ENCODE measurements around the gene CECR2.

The CECR2 gene

GRCh38 chr22:17579535-17579981 is 210.3 kb downstream of the CECR2 start:
- no peak overlapping the region for H3K27ac Mint-ChIP-seq
- no peaks in the 10 kb centered on the region for H3K9me3 Mint-ChIP-seq
- H3K36me3 Mint-ChIP-seq: no peaks in the 10 kb centered on the region
- CTCF ChIA-PET: no interaction called here
- peaks cover 8% of the 10 kb centered on the region for H3K27me3 Mint-ChIP-seq
- no peak overlapping the region for H3K4me3 Mint-ChIP-seq
- no peaks in the 10 kb centered on the region for H3K4me1 Mint-ChIP-seq
- DNase-seq: no peak

- no peak overlapping the region for H3K27ac Mint-ChIP-seq
- H3K9me3 Mint-ChIP-seq: no peaks in the 10 kb centered on the region
- no peak for DNase-seq
- CTCF ChIA-PET: no interaction called here
- peaks cover 8% of the 10 kb centered on the region for H3K27me3 Mint-ChIP-seq
- no peak overlapping the region for H3K4me3 Mint-ChIP-seq
- H3K4me1 Mint-ChIP-seq: no peaks in the 10 kb centered on the region
- no peaks in the 10 kb centered on the region for H3K36me3 Mint-ChIP-seq
These were observed 211.3 kb downstream of the CECR2 start for GRCh38 chr22:17580441-17581031.

- Mint-ChIP-seq H3K27me3 (peaks cover 8% of the 10 kb centered on the region), H3K27ac (no peak overlapping the region), H3K9me3 (no peaks in the 10 kb centered on the region), H3K4me3 (no peak overlapping the region), H3K36me3 (no peaks in the 10 kb centered on the region), H3K4me1 (no peaks in the 10 kb centered on the region)
- CTCF ChIA-PET: no interaction called here
- DNase-seq: no peak
These were observed 211.8 kb downstream of the CECR2 start for GRCh38 chr22:17581056-17581455.

GRCh38 chr22:17581631-17582030 is 212.4 kb downstream of the CECR2 start:
- Mint-ChIP-seq H3K27ac (no peak overlapping the region), H3K9me3 (no peaks in the 10 kb centered on the region), H3K36me3 (no peaks in the 10 kb centered on the region), H3K27me3 (peaks cover 8% of the 10 kb centered on the region), H3K4me1 (no peaks in the 10 kb centered on the region), H3K4me3 (no peak overlapping the region)
- CTCF ChIA-PET: no interaction called here
- DNase-seq: no peak

- CTCF ChIA-PET: no interaction called here
- Mint-ChIP-seq H3K4me3 (no peak overlapping the region), H3K4me1 (no peaks in the 10 kb centered on the region), H3K27me3 (peaks cover 8% of the 10 kb centered on the region), H3K9me3 (no peaks in the 10 kb centered on the region), H3K27ac (no peak overlapping the region), H3K36me3 (no peaks in the 10 kb centered on the region)
- no peak for DNase-seq
These were observed 213.9 kb downstream of the CECR2 start for GRCh38 chr22:17583151-17583550.

GRCh38 chr22:17586831-17587440 is 217.7 kb downstream of the CECR2 start:
- no peaks in the 10 kb centered on the region for H3K9me3 Mint-ChIP-seq
- no peak overlapping the region for H3K4me3 Mint-ChIP-seq
- no peak for DNase-seq
- peaks cover 11% of the 10 kb centered on the region for H3K36me3 Mint-ChIP-seq
- H3K4me1 Mint-ChIP-seq: no peaks in the 10 kb centered on the region
- CTCF ChIA-PET: no interaction called here
- no peaks in the 10 kb centered on the region for H3K27me3 Mint-ChIP-seq
- H3K27ac Mint-ChIP-seq: no peak overlapping the region

- Mint-ChIP-seq H3K36me3 (peaks cover 18% of the 10 kb centered on the region), H3K27ac (no peak overlapping the region), H3K27me3 (no peaks in the 10 kb centered on the region), H3K4me3 (no peak overlapping the region), H3K9me3 (no peaks in the 10 kb centered on the region), H3K4me1 (no peaks in the 10 kb centered on the region)
- no peak for DNase-seq
- CTCF ChIA-PET: no interaction called here
These were observed 218.4 kb downstream of the CECR2 start for GRCh38 chr22:17587629-17588028.

GRCh38 chr22:17588606-17589005 is 219.3 kb downstream of the CECR2 start:
- Mint-ChIP-seq H3K27ac (no peak overlapping the region), H3K4me1 (no peaks in the 10 kb centered on the region), H3K4me3 (no peak overlapping the region), H3K9me3 (no peaks in the 10 kb centered on the region), H3K27me3 (no peaks in the 10 kb centered on the region), H3K36me3 (peaks cover 25% of the 10 kb centered on the region)
- CTCF ChIA-PET: interaction anchor here (0.6 kb wide), 1 partner anchor 127 kb away, joined by 3 read pairs; no protein-coding TSS in a partner anchor
- no peak for DNase-seq

- Mint-ChIP-seq H3K9me3 (no peaks in the 10 kb centered on the region), H3K27ac (no peak overlapping the region), H3K36me3 (peaks cover 33% of the 10 kb centered on the region)
These were observed 220.6 kb downstream of the CECR2 start for GRCh38 chr22:17589810-17590375.

GRCh38 chr22:17590586-17590985 is 221.3 kb downstream of the CECR2 start:
- Mint-ChIP-seq H3K36me3 (peaks cover 37% of the 10 kb centered on the region), H3K27me3 (no peaks in the 10 kb centered on the region), H3K4me1 (no peaks in the 10 kb centered on the region), H3K9me3 (no peaks in the 10 kb centered on the region), H3K27ac (no peak overlapping the region), H3K4me3 (no peak overlapping the region)
- DNase-seq: no peak
- CTCF ChIA-PET: no interaction called here

More at GRCh38 chr22:17589810-17590375, 220.6 kb downstream of the CECR2 start:
- no peaks in the 10 kb centered on the region for H3K27me3 Mint-ChIP-seq
- CTCF ChIA-PET: no interaction called here
- no peaks in the 10 kb centered on the region for H3K4me1 Mint-ChIP-seq
- H3K4me3 Mint-ChIP-seq: no peak overlapping the region
- no peak for DNase-seq

GRCh38 chr22:17592201-17592600 is 222.9 kb downstream of the CECR2 start:
- Mint-ChIP-seq H3K36me3 (peaks cover 47% of the 10 kb centered on the region), H3K27me3 (no peaks in the 10 kb centered on the region), H3K4me3 (no peak overlapping the region), H3K27ac (no peak overlapping the region), H3K9me3 (no peaks in the 10 kb centered on the region), H3K4me1 (no peaks in the 10 kb centered on the region)
- DNase-seq: no peak
- CTCF ChIA-PET: no interaction called here

- H3K27ac Mint-ChIP-seq: no peak overlapping the region
- H3K27me3 Mint-ChIP-seq: no peaks in the 10 kb centered on the region
- H3K36me3 Mint-ChIP-seq: peaks cover 68% of the 10 kb centered on the region
- H3K4me3 Mint-ChIP-seq: no peak overlapping the region
- no peak for DNase-seq
- H3K4me1 Mint-ChIP-seq: no peaks in the 10 kb centered on the region
- CTCF ChIA-PET: no interaction called here
- no peaks in the 10 kb centered on the region for H3K9me3 Mint-ChIP-seq
These were observed 227.0 kb downstream of the CECR2 start for GRCh38 chr22:17596226-17596625.

- Mint-ChIP-seq H3K4me1 (no peaks in the 10 kb centered on the region), H3K4me3 (no peak overlapping the region), H3K27me3 (no peaks in the 10 kb centered on the region), H3K36me3 (peaks cover 62% of the 10 kb centered on the region), H3K27ac (no peak overlapping the region), H3K9me3 (no peaks in the 10 kb centered on the region)
- DNase-seq: no peak
- CTCF ChIA-PET: no interaction called here
These were observed 228.0 kb downstream of the CECR2 start for GRCh38 chr22:17597217-17597616.

GRCh38 chr22:17598318-17598717 is 229.1 kb downstream of the CECR2 start:
- peaks cover 54% of the 10 kb centered on the region for H3K36me3 Mint-ChIP-seq
- no peaks in the 10 kb centered on the region for H3K4me1 Mint-ChIP-seq
- no peak for DNase-seq
- no peak overlapping the region for H3K4me3 Mint-ChIP-seq
- no peak overlapping the region for H3K27ac Mint-ChIP-seq
- CTCF ChIA-PET: no interaction called here
- no peaks in the 10 kb centered on the region for H3K9me3 Mint-ChIP-seq
- no peaks in the 10 kb centered on the region for H3K27me3 Mint-ChIP-seq

GRCh38 chr22:17601031-17601430 is 231.8 kb downstream of the CECR2 start:
- H3K27ac Mint-ChIP-seq: no peak overlapping the region
- DNase-seq: no peak
- no peaks in the 10 kb centered on the region for H3K9me3 Mint-ChIP-seq
- H3K27me3 Mint-ChIP-seq: no peaks in the 10 kb centered on the region
- no peak overlapping the region for H3K4me3 Mint-ChIP-seq
- peaks cover 6% of the 10 kb centered on the region for H3K4me1 Mint-ChIP-seq
- peaks cover 39% of the 10 kb centered on the region for H3K36me3 Mint-ChIP-seq
- CTCF ChIA-PET: no interaction called here
